ENCODE data around the gene UNKL.

The UNKL gene, protein sequence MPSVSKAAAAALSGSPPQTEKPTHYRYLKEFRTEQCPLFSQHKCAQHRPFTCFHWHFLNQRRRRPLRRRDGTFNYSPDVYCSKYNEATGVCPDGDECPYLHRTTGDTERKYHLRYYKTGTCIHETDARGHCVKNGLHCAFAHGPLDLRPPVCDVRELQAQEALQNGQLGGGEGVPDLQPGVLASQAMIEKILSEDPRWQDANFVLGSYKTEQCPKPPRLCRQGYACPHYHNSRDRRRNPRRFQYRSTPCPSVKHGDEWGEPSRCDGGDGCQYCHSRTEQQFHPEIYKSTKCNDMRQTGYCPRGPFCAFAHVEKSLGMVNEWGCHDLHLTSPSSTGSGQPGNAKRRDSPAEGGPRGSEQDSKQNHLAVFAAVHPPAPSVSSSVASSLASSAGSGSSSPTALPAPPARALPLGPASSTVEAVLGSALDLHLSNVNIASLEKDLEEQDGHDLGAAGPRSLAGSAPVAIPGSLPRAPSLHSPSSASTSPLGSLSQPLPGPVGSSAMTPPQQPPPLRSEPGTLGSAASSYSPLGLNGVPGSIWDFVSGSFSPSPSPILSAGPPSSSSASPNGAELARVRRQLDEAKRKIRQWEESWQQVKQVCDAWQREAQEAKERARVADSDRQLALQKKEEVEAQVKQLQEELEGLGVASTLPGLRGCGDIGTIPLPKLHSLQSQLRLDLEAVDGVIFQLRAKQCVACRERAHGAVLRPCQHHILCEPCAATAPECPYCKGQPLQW

DNA sequence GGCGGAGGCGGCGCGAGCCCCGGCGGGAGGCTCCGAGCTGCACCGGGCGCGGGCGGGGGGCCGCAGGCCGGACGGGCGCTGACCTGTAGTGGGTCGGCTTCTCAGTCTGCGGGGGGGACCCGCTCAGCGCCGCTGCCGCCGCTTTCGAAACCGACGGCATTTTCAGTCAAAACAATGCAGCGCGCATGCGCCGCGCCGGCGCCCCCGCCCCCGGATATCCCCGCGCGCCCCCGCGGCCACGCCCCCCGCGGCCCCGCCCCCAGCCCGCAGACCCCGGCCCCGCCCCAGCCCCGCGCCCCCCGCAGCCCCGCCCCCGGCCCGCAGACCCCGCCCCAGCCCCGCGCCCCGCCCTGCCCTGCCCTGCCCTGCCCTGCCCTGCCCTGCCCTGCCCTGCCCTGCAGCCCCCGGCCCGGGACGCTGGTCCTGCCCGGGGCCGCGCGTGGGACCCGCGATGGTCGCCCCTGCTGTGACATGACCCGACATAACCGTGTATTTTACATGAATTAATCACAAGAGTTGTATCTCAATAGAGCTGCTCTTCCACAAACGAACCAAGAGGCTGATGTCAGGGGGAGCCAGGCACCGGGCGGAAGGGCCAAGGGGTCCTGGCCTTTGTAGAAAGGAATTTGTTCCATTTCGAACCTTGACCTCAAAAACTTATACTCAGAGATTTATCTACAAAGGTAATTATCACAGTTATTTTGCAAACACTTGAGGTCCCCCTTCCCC is at the start of gene UNKL:
TSS of gene UNKL (minus strand) at position 173 of the 729 bp plus-strand sequence. CDS start at position 160, 13 bp downstream.
- DNase-seq, result peak; percentile 81 to 89

DNA sequence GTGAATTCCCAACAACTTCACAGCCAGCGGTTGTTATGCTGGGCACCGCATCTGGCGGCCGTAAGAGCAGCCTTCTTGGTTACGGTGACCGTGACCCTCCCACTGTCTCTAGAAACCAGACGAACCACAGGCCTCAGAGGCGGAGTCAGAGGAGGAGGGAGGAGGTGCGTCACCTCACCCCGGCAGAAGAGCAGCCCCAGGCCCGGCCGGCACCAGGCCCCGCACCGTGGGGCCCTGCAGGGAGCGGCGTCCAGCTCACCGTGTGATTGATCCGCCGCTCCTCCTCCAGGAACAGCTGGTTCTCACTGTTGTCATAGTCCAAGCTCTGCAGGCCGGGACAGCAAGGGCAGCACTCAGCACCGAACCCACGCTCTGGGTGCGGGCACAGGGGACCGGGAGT is 46.6 kb upstream of the UNKL start:
- no peak for DNase-seq

DNA sequence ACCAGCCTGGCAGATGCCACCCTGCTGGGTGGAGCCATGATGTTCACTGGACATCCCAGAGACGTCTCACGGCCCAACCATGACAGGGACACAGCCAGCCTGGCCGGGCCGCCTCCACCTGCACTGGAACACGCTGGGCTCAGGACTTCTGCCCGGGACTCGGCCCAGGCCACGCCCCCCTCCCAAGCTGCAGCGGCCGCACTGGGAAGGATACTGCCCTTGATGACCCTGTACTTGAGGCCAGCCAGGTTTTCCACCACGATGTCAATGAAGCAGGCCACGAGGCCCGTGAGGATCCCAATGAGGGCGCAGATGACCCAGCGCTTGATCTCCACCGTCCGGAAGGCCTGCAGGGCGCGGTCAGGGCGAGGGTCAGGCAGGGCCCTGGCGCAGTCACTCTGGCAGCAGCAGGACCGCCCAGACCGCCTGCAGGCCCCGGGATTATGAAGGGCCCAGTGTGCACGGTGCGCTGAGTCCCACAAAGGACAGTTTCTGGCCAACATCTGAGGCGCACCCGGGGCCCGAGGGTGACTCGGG is 46.2 kb upstream of the UNKL start:
- no peak for DNase-seq

DNA sequence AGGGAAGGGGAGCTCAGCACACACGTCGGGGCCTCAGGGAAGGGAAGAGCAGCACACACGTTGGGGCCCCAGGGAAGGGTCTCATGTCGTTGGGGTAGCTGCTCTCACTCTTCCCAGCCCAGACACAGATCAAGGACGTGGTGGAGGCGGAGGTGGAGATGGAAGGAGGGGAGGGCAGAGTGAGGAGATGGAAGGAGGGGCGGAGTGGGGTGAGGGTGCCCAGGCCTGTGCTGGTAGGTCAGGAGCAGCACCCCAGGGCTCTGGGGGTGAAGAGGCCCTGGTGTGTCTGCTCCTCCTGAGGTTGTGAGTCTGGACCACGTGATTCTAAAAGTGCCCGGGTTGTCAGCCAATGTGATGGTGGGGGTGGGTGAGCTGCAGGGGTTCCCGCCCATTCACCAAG is 45.5 kb upstream of the UNKL start:
- no peak for DNase-seq

DNA sequence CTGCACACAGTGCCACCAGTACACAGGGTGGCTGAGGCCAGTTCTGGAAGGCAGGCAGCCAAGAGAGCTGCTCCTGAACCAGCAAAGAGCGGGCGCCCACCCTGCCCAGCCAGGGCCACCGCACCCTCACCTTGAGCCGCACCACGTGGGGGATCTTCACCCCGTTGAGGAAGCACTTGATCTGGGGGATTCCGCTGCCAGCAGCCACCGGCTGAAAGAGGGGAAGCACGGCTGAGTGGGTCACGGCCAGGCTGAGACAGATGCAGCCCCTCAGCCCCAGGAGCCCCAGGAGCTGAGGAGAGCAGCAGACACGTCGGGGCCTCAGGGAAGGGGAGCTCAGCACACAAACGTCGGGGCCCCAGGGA is 44.5 kb upstream of the UNKL start:
- peak in 1 of 2 donors; percentile 73 for DNase-seq

DNA sequence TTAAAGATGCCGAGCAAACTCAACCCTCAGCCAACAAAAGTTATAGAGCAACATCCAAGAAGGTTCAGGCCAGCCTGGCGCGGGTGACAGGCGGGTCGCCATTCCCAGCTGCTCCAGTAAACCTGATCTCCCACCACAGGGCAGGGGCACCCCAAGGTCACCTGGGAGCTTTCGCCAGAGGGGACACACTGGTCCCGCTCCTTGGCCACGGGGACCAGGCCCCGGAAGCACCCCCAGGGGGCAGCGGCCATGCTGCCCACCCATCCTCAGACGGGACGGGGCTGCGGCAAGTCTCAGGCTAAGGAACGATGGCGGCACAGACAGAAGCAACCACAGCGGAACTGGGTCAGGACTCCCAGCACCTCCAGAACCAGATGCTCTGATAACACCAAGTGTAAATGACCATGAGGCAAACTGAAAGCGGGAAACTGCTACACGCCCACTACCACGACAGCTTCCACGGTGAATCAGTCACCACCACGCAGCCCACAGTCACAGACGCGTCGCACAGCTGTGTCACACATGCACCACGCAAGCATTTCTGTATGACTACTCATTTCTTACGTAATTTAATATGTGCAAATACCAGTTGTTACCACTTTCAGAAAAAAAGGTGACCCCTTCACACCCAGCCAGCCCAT is 44.0 kb upstream of the UNKL start:
- peak in 1 of 2 donors; percentile 29 for DNase-seq

DNA sequence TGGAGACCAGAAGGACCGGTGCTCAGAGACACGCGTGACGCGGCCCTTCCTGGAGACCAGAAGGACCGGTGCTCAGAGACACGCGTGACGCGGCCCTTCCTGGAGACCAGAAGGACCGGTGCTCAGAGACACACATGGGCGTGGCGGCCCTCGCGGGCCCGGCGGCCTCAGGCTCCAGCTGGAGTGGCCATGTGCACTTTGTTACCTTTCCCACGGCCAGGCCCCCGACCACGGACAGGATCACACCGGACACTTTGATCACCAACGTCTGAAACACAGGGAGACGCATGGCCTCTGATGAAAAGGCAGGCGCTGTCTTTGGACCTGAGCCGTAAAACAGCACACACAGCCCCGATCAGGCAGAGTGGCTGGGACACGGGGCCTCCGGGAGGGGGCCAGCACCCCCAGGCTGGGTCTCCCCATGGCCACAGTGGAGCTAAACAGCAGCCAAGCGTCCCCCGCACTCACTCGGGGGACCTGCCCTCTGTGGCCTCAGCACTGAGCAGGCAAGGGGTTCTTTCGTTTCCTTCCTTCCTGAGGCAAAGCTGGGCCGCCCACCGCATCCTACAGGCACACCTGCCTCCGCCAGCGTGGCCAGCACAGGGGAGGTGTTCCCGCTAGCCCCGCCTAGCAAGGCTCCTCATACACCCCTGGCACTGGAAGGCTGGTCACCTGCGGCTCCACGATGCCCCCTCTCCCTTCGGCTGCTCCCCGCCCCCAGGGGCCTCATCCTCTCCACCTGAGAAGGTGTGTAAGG is 43.2 kb upstream of the UNKL start:
- no peak for DNase-seq

DNA sequence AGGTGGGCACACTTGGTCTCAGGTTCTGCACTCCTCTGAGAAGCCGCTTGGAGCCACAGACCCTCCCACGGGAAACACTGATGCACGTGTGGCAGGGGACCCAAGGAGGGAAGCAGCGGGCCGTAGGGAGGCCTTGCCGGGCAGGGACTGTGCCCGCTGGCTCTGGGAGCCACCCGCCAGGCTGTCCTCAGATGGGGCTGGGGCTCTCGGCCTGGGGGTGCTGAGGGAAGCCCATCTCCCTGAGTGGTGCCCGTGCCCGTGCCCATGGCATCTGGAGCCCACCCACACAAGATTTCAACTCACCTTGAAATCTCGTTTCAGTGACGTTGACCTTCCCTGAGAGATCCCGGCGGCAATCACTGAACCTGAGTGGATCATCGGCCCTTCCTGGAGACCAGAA is 42.4 kb upstream of the UNKL start:
- no peak for DNase-seq

DNA sequence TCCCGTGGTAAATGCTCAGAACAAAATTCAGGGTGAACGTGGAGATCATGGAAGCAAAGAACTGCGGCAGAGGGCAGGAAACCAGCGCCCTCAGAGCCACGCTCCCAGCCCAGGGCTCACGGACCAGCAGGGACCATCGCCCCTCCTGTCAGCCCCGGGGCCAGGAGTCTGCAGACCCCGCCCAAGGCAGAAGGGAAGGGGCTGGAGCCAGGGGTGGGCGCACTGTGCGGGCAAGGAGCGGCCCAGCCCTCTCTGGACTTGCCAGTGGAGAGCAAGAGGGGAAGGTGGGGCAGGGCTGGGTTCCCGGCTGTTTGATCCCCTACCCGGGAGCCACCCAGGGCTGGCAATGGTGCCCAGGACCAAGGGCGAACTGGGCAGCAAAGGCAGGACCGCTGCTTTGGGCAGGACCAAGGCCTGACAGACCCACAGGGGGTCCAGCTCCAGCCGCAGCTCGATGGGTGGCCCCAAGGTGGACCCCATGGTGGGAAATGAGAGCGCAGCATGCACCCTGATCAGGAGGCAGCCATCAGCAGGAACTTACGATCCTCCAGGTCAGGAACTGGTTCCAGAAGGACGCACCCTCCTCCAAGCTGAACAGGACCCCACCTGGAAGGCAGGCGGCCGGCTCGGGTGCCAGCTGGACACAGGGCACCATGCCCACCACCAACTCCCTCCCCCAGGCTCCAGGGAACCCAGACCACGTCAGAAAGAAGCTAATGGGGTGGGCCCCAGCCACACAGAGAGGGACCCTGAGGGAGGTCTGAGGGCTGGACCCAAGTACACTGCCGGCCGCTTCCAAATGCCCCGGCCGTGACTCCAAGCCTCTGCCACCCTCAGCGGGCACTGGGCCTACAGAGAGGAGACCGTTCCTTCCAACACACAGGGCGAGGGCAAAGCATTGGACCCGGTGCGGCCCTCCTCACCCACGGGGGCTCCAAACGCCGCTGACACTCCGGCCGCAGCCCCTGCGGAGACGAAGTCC is 41.0 kb upstream of the UNKL start:
- no peak for DNase-seq

DNA sequence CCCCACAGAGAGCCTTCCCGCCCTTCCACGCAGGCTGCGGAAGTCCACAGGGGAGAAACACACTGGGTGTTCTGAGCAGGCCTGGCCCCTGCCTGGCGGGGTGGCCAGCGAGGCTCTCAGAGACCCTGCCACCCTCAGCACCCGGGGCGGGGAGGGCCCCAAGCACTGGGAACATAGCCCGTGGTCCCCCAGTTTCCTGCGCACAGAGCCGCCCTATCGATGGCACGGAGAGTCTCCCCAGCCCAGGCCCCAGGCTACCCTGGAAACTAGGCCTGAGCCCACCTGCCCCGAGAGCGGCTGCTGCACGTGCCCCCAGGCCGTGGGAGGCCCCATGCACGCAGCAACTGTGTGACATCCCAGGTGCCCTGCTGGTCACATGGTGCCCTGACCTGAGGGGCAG is 40.1 kb upstream of the UNKL start:
- no peak for DNase-seq

DNA sequence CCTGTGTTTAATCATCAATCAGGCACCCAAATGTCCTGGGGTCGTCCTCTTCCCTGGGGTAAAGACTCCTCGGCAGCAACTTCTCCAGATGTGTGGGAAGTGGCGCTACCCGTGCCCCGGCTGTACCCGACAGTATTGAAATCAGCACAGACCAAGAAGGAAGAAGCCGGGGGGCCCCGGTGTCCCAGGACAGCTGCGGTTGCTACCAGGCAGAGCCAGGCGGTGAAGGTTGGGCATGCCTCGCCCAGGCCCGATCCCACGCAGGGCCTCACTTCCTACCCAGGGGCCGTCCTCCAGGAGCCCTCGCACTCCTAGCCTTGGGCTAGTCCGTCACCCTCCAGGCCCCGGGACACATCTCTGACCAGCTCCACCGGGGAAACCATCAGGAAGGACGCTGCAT is 38.8 kb upstream of the UNKL start:
- no peak for DNase-seq

DNA sequence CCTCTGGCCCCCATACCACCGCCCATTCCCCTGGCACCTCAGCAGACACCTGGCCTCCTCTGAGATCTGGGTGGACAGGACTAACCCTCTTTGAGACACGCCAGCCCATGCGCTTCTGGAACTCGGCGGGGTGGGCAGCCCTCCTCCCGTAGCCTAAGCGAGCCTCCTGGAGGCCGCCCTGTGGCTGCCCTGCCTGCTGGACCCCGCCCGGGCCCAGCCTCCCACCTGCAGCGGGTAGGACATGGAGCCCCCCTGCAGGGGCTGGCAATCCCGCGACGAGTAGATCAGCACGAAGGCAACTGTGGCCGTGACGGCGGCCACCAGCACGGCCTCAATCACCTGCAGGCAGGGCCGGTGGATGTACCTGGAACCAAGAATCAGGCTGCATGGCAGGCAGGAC is 38.0 kb upstream of the UNKL start:
- no peak for DNase-seq

DNA sequence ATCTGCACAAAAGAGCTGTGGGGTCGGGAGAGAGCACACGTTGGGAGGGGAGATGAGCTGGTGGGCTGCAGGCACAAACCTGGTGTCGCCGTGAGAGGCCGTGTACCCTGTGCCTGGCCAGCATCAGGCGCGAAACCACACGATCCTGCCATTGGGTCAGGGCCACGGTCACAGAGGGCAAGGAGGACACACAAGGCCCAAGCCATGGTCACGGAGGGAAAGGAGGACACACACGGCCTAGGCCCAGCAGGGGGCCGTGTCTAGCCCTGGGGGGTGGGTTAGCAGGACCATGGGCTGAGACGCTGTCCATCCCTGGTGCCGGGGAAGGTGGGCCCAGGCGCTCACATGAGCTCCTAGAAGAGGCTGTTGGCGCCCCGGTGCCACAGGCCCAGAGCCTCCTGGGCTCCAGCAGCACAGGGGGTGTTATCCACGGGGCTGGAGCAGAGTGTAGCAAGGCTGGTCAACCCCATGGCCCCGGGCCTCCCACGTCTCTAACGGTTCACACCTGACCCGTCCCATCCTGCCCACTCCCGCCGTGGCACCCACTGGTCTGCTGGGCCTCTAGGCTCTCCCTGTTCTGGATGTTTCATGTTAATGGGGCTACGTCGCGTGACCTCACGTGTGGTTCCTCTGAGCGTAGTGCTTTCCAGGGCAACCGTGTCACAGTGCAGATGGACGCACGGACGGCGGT is 37.3 kb upstream of the UNKL start:
- no peak for DNase-seq

DNA sequence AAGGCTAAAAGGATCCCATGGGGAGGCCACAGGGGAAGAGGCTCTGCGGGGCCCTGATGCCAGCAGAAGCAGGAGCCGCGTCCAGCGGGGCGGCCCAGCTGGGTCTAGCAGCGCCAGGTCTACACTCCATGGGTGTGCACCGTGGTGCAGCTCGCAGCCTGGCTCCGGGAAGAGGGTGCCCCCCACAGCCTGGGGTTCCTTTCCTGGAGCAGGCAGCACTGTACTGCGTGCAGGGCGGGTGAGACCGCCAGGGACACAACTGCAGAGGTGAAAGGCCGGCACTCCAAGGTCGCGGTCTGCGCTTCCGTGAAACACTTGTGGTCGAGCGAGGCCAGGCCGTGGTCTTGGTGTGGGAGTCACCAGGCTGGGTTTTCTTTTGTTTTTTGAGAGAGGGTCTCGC is 36.3 kb upstream of the UNKL start:
- no peak for DNase-seq

DNA sequence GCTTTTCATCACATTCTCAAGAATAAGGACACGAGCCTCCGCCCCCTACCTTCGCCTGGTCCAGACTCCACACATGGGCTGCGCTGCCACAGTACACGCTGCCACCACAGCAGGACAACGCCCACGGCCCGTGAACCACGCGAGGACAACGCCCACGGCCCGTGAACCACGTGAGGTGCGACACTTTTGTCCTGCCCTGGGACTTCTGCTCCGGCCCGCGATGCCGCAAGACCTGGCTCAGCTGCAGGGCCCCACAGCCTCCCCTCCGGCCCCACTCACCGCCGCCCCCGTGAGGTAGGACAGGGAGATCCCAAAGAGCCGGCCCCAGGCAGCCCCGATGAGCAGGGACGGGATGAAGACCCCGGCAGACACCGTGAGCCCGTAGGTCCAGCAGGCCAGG is 35.7 kb upstream of the UNKL start:
- DNase-seq, result no peak

DNA sequence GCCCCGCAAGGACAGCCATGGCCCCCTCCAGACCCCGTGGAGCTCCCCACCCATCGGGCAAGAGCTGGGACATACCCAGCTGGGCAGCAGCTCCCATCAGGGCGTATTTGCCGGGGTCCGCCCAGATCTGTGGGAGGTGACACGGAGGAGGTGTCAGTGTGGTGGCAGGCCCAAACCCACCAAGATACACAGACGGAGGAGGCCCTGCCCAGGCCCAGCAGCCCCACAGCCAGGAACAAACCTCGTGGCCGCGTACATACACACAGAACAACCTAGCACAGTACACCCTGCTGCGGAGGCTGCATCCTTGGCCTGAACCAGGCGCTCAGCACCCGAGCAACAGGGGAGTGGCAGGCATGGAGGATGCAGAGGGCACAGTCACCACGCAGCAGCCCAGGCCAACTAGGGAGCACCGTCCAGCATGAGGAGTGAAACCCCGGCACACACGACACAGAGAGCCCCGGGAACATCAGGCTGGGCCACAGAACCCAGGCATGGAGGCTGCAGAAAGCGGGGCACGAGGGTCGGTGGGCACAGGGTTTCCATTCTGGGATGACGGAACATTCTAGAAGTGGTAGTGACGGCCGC is 34.8 kb upstream of the UNKL start:
- DNase-seq, result no peak

DNA sequence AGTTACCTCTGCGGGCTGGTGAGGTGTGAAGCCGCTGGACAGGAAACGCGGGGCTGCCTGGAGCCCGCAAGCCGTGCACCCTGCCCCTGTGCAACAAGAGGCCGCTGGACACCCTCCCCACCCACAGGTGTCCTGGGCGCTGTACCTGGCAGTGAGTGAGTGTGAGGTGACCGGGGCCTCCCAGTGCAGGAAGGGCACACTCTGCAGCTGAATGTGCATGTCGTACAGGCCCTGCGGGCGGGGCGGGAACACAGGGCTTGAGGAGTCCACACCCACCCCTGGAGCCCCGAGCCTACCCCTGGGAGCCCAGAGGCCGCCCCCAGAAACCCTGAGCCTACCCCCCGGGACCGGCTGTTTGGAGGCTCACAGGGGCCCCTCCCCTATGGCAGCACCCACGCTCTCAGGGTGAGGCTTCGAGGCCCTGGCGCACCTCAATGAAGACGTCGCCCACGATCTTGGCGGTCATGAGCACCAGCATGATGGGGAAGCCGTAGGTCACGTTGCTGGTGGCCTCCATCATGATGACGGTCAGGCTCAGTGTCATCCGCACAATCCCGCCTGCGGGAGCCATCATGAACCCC is 34.1 kb upstream of the UNKL start:
- no peak for DNase-seq

DNA sequence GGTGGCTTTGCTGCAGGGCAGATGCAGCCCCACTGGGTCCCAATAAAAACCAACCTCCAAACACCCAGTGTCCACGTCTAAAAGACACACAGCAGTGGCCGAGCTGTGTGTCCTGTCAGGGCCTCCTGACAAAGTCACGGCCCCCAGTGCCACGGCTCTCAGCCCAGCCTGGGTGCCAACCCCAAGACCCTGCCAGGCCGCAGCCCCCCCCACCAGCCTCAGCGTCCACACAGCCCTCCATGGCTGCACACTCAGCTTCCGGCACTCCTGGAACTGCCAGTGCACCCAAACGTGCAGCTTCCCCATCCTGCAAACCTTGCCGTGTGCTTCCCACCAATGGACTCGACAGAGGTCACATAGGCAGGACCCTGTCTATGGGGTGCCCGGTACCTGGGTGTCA is 33.5 kb upstream of the UNKL start:
- no peak for DNase-seq

DNA sequence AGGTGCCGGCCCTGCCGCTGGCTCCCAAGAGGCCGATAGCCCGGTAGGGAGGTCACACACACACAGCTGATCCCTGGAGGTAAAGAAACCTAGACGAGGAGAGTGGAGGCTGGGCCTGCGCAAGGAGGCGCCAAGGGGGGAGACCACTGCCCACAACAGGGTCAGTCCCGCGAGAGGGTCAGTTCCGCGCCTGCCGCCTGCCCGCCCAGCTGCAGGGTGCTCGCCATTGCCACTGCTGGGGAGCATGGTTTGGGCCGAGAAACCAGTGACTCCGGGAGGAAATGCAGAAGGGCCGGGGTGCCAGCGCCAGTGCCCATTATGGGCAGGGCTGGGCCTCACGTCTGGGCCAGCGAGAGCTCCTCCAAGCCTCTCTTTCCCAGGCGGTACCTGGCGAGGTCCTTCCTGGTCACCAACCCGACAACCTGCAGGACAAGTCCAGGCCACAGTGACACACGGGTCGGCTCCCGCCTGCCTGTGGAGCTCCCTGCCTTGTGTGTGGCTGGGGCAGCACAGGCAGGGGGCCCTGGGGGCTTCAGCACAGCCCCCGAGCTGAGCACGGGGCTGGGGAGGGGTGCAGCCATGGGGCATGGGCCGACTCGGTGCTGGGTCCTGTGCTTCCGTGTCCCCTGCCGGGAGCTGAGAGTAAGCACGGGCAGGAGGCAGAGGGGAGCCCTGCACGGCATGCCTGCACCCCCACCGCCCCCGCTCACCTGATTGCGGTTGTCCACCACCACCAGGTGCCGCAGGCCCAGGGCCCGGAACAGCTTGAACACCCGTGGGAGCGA is 32.0 kb upstream of the UNKL start:
- DNase-seq, result no peak
